HFFc6 (cell line): ENCODE results near the gene FRYL. TPM values are rescaled to one million over a fixed set of nuclear protein-coding genes. Genes with fewer than 3 reads are reported as not detected.

ENCODE experiments used
- DNase-seq: peaks from one replicate; pipeline ENCODE4 v3.0.0-alpha.2; 2018
- H3K27ac Mint-ChIP-seq: 2 replicates; pipeline ENCODE4 v1.8.0; 2020; ENCODE audit warnings: mild to moderate bottlenecking, mixed read lengths
- H3K27me3 Mint-ChIP-seq: 2 replicates; pipeline ENCODE4 v1.8.0; 2021; ENCODE audit warnings: mild to moderate bottlenecking, moderate library complexity, mixed read lengths; ENCODE audit not compliant: insufficient read depth
- H3K36me3 Mint-ChIP-seq: 2 replicates; pipeline ENCODE4 v1.8.0; 2021; ENCODE audit warnings: low read depth, mixed read lengths
- H3K4me1 Mint-ChIP-seq: 2 replicates; pipeline ENCODE4 v1.8.0; 2020; ENCODE audit warnings: low read depth, mixed read lengths
- H3K4me3 Mint-ChIP-seq: 2 replicates; pipeline ENCODE4 v1.8.0; 2020; ENCODE audit warnings: mild to moderate bottlenecking, moderate library complexity, mixed read lengths
- H3K9me3 Mint-ChIP-seq: 2 replicates; pipeline ENCODE4 v1.8.0; 2020; ENCODE audit warnings: mild to moderate bottlenecking, mixed read lengths
- total RNA-seq, 6 experiments: library from RNA; stranded (reverse); fragmentation: NEBNext Ultra II Directional; extraction: Animal tissue kit (Norgen Biotek cat#: 25700); gene quantifications; 2 replicates in 1 of 6; 3 replicates in 5 of 6; pipeline ENCODE4 v1.2.3, GENCODE V29; 2021
- TF ChIP-seq, protein P1 (sequence below): fragments of 200-600 bp; sonication (generic); IDR thresholded peaks from 2 replicates; pipeline ENCODE4 v1.5.0; 2021; ENCODE audit warnings: antibody characterized with exemption, mild to moderate bottlenecking

FRYL gene
- total RNA-seq, 6 experiments from 2014 or later: 29.0 to 32.8 (median 30.4) TPM

DNA sequence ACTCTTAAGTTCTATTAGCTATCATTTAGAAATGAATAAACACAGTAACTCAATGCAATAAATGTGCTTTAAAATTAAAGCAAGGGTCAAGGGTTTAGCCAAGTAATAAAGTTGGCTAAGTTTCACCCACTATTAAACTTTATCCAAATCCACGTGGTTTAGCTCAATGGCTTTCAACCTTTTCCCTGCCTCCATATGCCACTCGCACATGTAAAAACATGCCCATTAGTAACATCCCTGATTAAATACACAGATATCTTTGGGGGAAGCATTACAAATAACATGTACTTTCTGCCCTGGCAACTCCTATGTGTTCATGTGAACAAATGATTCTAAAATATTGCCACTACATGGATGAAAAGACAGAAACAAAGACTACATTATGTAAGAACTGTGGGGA is 159.2 kb downstream of the FRYL start:
- no peaks in the 10 kb centered on the region for H3K27me3 Mint-ChIP-seq
- TF ChIP-seq, protein P1, sequence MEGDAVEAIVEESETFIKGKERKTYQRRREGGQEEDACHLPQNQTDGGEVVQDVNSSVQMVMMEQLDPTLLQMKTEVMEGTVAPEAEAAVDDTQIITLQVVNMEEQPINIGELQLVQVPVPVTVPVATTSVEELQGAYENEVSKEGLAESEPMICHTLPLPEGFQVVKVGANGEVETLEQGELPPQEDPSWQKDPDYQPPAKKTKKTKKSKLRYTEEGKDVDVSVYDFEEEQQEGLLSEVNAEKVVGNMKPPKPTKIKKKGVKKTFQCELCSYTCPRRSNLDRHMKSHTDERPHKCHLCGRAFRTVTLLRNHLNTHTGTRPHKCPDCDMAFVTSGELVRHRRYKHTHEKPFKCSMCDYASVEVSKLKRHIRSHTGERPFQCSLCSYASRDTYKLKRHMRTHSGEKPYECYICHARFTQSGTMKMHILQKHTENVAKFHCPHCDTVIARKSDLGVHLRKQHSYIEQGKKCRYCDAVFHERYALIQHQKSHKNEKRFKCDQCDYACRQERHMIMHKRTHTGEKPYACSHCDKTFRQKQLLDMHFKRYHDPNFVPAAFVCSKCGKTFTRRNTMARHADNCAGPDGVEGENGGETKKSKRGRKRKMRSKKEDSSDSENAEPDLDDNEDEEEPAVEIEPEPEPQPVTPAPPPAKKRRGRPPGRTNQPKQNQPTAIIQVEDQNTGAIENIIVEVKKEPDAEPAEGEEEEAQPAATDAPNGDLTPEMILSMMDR: no peak
- H3K9me3 Mint-ChIP-seq: no peaks in the 10 kb centered on the region
- no peak overlapping the region for H3K27ac Mint-ChIP-seq
- peaks cover 14% of the 10 kb centered on the region for H3K4me1 Mint-ChIP-seq
- H3K4me3 Mint-ChIP-seq: no peak overlapping the region
- no peak for DNase-seq
- peaks cover 18% of the 10 kb centered on the region for H3K36me3 Mint-ChIP-seq

DNA sequence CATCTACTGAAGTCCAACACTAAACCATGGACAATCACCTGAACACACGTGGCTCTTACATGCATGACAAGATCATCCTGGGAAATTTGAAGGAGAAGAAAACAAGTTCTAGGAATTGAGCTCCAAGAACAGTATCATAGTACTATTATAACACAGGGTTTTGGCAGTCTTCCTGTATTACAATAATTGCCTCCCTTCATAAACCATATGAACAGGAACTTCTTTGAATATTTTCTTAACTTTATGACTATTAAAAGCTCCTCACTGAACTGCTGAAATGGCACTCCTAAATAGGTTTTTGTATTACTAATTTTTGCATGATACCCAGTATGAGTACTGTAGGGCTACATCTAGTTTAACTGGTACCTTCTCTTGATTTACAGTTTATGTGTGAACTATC is 160.0 kb downstream of the FRYL start:
- Mint-ChIP-seq H3K4me1 (peaks cover 14% of the 10 kb centered on the region), H3K27me3 (no peaks in the 10 kb centered on the region), H3K9me3 (no peaks in the 10 kb centered on the region), H3K4me3 (no peak overlapping the region), H3K27ac (no peak overlapping the region), H3K36me3 (peaks cover 24% of the 10 kb centered on the region)
- TF ChIP-seq, protein P1: no peak
- no peak for DNase-seq

DNA sequence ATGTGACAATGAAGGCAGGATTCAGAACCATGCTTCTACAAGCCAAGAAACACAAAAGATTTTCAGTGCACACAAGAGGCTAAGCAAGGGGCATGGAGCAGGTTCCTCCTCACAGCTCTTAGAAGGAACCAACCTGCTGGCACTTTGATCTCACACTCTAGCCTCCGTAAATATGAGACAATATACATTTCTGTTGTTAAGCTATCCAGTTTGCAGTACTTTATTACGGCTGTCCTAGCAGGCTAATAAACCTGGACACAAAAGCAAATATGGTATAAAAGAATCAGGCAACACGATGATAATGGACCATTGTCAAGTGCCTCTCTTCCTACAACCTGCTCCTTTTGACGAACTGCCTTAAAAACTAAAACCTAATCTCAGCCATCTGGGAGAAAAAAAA is 175.6 kb downstream of the FRYL start:
- Mint-ChIP-seq H3K27ac (no peak overlapping the region), H3K4me3 (no peak overlapping the region), H3K36me3 (peaks cover 6% of the 10 kb centered on the region; the same call in 1 of the 2 replicates), H3K4me1 (peaks cover 33% of the 10 kb centered on the region), H3K27me3 (no peaks in the 10 kb centered on the region), H3K9me3 (no peaks in the 10 kb centered on the region)
- no peak for DNase-seq
- TF ChIP-seq, protein P1: no peak

DNA sequence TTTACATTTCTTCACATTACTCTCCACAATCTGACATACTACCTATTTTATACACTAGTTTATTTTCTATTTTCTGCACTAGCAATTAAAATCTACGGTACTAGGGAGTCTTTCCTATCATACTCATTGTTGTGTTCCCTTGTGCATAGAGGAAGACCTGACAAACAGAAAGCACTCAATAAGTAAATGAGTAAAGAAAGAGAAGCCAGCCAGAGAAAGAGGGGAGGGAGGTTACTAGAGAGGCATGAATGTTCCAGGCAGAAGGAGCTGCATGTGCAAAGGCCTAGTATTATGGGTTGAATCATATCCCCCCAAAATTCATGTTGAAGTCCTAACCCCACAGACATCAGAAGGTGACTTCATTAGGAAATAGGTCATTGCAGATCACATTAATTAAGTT is 176.0 kb downstream of the FRYL start:
- TF ChIP-seq, protein P1: no peak
- Mint-ChIP-seq H3K4me1 (peaks cover 33% of the 10 kb centered on the region), H3K9me3 (no peaks in the 10 kb centered on the region)

DNA sequence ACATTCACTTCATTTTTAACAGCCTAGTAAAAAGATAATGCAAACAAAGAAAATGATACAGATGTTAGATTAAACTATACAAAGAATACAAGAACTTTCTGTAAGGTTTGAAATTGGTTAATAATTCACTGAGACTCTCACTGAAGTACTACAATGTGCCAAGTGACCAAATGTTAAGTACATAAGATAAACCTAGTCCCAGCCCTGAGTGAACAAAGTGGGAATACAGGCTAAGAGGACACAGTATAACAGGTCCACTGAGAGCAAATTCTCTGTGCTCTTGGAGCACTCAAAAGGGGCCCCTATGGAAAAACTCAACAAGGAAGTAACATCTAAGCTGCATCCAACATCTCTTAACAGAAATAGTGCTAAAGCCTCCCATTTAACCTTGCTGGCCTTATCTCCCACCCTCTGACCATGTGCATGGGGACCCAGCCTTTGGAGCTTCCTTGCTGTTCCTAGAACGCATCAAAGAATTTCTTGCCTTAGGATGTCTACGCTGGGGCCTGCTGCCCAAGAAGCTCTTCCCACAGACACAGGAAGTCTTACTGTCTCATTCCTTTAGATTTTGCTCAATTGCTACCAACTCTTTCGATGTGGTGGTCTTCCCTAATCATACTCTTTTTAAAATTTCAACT is 176.6 kb downstream of the FRYL start:
- Mint-ChIP-seq H3K27ac (peak overlapping the region; percentile 80), H3K27me3 (no peaks in the 10 kb centered on the region), H3K4me3 (no peak overlapping the region), H3K36me3 (peaks cover 11% of the 10 kb centered on the region; the same call in 1 of the 2 replicates), H3K9me3 (no peaks in the 10 kb centered on the region), H3K4me1 (peaks cover 33% of the 10 kb centered on the region)
- TF ChIP-seq, protein P1: no peak
- no peak for DNase-seq

More for the DNA sequence above, 176.0 kb downstream of the FRYL start:
- no peak for DNase-seq
- peaks cover 6% of the 10 kb centered on the region; the same call in 1 of the 2 replicates for H3K36me3 Mint-ChIP-seq
- H3K27me3 Mint-ChIP-seq: no peaks in the 10 kb centered on the region
- no peak overlapping the region for H3K4me3 Mint-ChIP-seq
- peak overlapping the region; percentile 80 for H3K27ac Mint-ChIP-seq
